ENCODE measurements around the gene ZSWIM8.
"Not testable (repeated sequence)": the region's sequence is repeated elsewhere in the genome, so short reads cannot be mapped to it uniquely, and the experiment has no call there.

The ZSWIM8 gene

GRCh38 chr10:73785211-73785720, at the start of gene ZSWIM8:
Gene ZSWIM8 (plus strand): TSS chr10:73785606. CDS start chr10:73785879, 273 bp downstream.
- DNase-seq (ENCODE audit: low read depth in 3 of 3), result peak; percentile 62 to 70 (median 69)

- not testable (repeated sequence) for DNase-seq (ENCODE audit: low read depth in 3 of 3)
Observed at GRCh38 chr10:73740501-73741254, 44.7 kb upstream of the ZSWIM8 start.

- DNase-seq (ENCODE audit: low read depth in 3 of 3), result no peak
Observed at GRCh38 chr10:73742454-73742734, 43.0 kb upstream of the ZSWIM8 start.

- no peak for DNase-seq (ENCODE audit: low read depth in 3 of 3)
Observed at GRCh38 chr10:73743327-73743904, 42.0 kb upstream of the ZSWIM8 start.

- DNase-seq (ENCODE audit: low read depth in 3 of 3), result peak; percentile 83 to 91 (median 88)
Observed at GRCh38 chr10:73743905-73744663, 41.3 kb upstream of the ZSWIM8 start, which contains the start of gene SEC24C. Gene SEC24C (plus strand): TSS chr10:73744372. CDS start chr10:73746833, 2,461 bp downstream.

- peak in 1 of 3 experiments; percentile 17 for DNase-seq (ENCODE audit: low read depth in 3 of 3)
Observed at GRCh38 chr10:73744664-73744975, 40.8 kb upstream of the ZSWIM8 start.

GRCh38 chr10:73746721-73747120, 38.7 kb upstream of the ZSWIM8 start:
- DNase-seq (ENCODE audit: low read depth in 3 of 3), result no peak

GRCh38 chr10:73750819-73751218, 34.6 kb upstream of the ZSWIM8 start:
- DNase-seq (ENCODE audit: low read depth in 3 of 3), result no peak

GRCh38 chr10:73756183-73756582, 29.2 kb upstream of the ZSWIM8 start:
- DNase-seq (ENCODE audit: low read depth in 3 of 3), result no peak

- no peak for DNase-seq (ENCODE audit: low read depth in 3 of 3)
Observed at GRCh38 chr10:73758704-73759511, 26.5 kb upstream of the ZSWIM8 start.

- no peak for DNase-seq (ENCODE audit: low read depth in 3 of 3)
Observed at GRCh38 chr10:73759512-73760115, 25.8 kb upstream of the ZSWIM8 start.

GRCh38 chr10:73761781-73762180, 23.6 kb upstream of the ZSWIM8 start:
- no peak for DNase-seq (ENCODE audit: low read depth in 3 of 3)

GRCh38 chr10:73762915-73763314, 22.5 kb upstream of the ZSWIM8 start:
- no peak for DNase-seq (ENCODE audit: low read depth in 3 of 3)

- no peak for DNase-seq (ENCODE audit: low read depth in 3 of 3)
Observed at GRCh38 chr10:73763343-73763742, 22.1 kb upstream of the ZSWIM8 start.

GRCh38 chr10:73765066-73765465, 20.3 kb upstream of the ZSWIM8 start:
- DNase-seq (ENCODE audit: low read depth in 3 of 3), result no peak

GRCh38 chr10:73768881-73769280, 16.5 kb upstream of the ZSWIM8 start:
- DNase-seq (ENCODE audit: low read depth in 3 of 3), result peak; percentile 33 to 58 (median 43)

- DNase-seq (ENCODE audit: low read depth in 3 of 3), result no peak
Observed at GRCh38 chr10:73769396-73769795, 16.0 kb upstream of the ZSWIM8 start.

- DNase-seq (ENCODE audit: low read depth in 3 of 3), result peak in 2 of 3 experiments; percentile 56 to 58
Observed at GRCh38 chr10:73771722-73772280, 13.6 kb upstream of the ZSWIM8 start.

- peak; percentile 61 to 73 (median 69) for DNase-seq (ENCODE audit: low read depth in 3 of 3)
Observed at GRCh38 chr10:73772281-73773151, 12.9 kb upstream of the ZSWIM8 start.
